ENCODE measurements around the gene NELL2.
"Not testable (repeated sequence)": the region's sequence is repeated elsewhere in the genome, so short reads cannot be mapped to it uniquely, and the experiment has no call there.

NELL2 gene

DNA sequence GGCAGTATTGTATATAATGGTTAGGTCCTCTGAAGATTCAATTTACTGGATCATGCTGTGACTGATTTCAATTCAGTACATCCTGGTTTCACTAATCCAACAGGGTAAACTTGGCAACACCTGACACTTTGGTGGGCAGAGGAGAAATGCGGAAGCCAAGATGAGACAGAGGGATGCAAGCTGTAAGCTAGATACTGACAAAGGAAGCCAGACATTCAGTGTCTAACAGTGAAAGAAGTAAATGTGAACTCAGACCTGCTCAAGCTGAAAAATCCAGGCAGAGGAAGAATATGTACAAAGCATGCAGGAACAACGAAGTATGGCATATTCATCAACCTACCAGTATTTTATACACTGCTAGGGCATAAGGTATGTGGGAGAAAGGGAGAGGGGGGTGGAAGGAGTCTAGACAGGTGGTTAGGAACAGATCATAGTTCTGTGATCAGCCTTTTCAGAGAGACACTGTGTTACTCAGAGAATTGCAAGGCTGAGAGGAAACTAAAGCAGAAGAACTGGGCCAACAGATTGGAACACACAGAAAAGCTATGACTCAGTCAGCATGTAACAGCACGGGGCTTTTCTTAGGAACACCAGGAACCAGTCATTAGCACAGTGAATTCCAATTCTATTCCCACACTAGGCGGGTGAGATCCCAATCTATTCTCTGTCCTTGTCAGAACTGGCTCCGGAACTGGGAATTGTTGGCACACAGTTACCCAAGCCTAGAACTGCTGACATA is 40.3 kb downstream of the NELL2 start:
- Mint-ChIP-seq H3K36me3 (no peaks in the 10 kb centered on the region), H3K27me3 (no peaks in the 10 kb centered on the region), H3K9me3 (no peaks in the 10 kb centered on the region), H3K4me3 (no peak overlapping the region), H3K4me1 (no peaks in the 10 kb centered on the region), H3K27ac (no peak overlapping the region)
- DNase-seq (no peak), ATAC-seq (replicated peaks) (no peak)

DNA sequence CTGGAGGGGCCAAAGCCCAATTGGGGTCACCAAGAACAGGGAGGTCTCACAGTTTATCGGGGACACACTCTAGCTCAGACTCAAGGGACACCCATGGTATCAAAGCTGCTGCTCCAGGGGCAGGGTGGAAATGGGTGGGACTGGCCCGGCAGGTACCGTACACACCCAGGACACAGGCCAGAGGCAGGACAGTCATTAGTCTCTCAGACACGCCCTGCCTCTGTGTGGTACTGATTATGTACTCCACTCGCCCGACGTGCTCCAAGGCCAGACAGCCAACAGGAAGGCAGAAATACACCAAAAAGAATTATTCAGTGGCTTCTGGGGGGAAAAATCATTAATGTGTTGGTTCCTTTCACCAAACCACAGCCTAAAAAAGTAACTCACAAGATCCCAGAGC is 41.1 kb downstream of the NELL2 start:
- H3K4me1 Mint-ChIP-seq; H3K4me3 Mint-ChIP-seq; DNase-seq; H3K36me3 Mint-ChIP-seq; H3K9me3 Mint-ChIP-seq; ATAC-seq (replicated peaks); H3K27me3 Mint-ChIP-seq; H3K27ac Mint-ChIP-seq: not testable (repeated sequence)

DNA sequence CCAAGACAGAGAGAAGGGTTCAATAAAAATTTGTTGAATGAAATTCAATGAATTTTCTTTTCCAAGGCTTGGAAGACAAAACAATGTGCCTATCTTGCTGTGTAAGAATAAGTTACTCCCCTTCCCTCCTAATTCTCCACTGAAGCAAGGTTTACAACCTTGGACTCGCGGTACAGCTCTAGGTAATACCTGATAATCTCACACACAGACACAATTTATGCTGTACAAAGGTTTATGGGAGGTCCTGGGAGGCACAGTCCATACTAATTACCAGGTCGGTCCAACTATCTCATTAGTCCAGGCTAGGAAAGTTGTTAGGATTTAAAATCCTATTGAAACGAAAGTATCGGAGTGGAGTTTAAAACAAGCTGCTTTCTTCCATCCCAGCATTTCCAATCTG is 42.6 kb downstream of the NELL2 start:
- Mint-ChIP-seq H3K4me3 (no peak overlapping the region), H3K4me1 (no peaks in the 10 kb centered on the region), H3K36me3 (no peaks in the 10 kb centered on the region), H3K9me3 (no peaks in the 10 kb centered on the region), H3K27me3 (no peaks in the 10 kb centered on the region), H3K27ac (no peak overlapping the region)
- DNase-seq: no peak
- no peak for ATAC-seq (replicated peaks)

DNA sequence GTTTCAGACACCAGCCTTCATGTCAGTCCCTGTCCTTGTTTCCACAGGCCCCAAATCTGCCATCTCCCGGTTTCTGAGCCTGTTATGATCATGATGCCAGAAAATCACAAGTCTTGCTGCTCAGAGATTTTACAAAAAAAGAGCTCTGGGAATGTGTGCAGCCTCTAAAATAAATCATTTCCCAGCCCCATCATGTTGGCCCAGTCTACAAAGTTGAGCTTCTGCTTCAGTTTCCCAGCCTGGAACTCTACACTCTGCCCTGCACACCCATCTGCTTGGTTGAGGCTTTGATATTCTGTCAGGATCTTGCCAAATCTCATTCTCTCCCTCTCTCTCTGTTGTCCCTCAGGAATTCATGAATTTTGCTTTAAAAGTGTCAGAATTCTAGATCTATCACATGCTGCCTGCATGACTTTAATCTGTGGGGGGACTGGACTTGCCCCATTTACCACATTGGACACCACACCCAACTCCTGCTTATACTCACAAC is 45.5 kb downstream of the NELL2 start:
- no peak for DNase-seq
- Mint-ChIP-seq H3K9me3 (peaks cover 0 to 4% of the 10 kb centered on the region in 2 donors), H3K4me1 (no peaks in the 10 kb centered on the region), H3K27me3 (peaks cover 0 to 6% of the 10 kb centered on the region in 2 donors), H3K4me3 (no peak overlapping the region), H3K36me3 (no peaks in the 10 kb centered on the region), H3K27ac (no peak overlapping the region)
- ATAC-seq (replicated peaks): no peak

DNA sequence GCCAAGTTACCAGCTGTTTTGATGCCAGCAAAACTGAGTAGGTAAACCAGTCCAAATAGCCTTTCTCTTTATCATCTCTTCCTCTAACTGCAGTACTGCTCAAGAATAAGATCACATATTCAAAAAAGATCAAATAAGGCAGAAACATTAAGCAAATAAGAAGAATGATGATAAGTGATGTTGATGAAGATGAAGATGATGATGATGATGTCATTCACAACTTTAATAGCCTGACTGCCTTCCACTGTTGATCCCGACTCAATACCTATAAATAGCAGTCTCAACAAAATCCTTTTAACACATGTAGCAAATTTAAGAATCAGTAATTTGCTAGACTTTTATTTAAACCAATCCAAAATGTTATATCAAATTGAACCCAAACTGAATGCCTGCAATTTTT is 47.1 kb downstream of the NELL2 start:
- Mint-ChIP-seq H3K4me3 (no peak overlapping the region), H3K27ac (no peak overlapping the region), H3K9me3 (peaks cover 0 to 5% of the 10 kb centered on the region in 2 donors), H3K4me1 (no peaks in the 10 kb centered on the region), H3K27me3 (peaks cover 0 to 6% of the 10 kb centered on the region in 2 donors), H3K36me3 (no peaks in the 10 kb centered on the region)
- no peak for ATAC-seq (replicated peaks)
- no peak for DNase-seq

DNA sequence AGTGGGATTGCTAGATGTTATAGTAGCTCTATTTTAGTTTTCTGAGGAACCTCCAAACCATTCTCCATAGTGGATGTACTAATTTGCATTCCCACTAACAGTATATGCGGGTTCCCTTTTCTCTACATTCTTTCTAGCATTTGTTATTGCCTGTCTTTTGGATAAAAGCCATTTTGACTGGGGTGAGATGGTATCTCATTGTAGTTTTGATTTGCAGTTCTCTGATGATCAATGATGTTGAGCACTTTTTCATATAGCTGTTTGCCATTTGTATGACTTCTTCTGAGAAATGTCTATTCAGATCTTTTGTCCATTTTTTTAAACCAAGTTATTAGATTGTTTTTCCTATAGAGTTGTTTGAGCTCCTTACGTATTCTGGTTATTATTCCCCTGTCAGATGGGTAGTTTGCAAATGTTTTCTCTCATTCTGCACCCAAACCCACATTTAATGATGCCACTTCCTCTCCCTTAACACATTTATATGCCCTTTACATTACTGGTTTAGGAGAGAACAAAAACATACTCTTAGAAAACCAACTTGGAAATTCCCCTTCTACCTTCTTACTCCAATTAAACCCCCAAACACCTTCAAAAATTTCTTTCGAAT is 48.2 kb downstream of the NELL2 start:
- DNase-seq (no peak), ATAC-seq (replicated peaks) (no peak)
- H3K27me3 Mint-ChIP-seq: peaks cover 0 to 6% of the 10 kb centered on the region in 2 donors
- no peak overlapping the region for H3K4me3 Mint-ChIP-seq
- no peak overlapping the region for H3K27ac Mint-ChIP-seq
- no peaks in the 10 kb centered on the region for H3K36me3 Mint-ChIP-seq
- no peaks in the 10 kb centered on the region for H3K4me1 Mint-ChIP-seq
- H3K9me3 Mint-ChIP-seq: peaks cover 0 to 5% of the 10 kb centered on the region in 2 donors

DNA sequence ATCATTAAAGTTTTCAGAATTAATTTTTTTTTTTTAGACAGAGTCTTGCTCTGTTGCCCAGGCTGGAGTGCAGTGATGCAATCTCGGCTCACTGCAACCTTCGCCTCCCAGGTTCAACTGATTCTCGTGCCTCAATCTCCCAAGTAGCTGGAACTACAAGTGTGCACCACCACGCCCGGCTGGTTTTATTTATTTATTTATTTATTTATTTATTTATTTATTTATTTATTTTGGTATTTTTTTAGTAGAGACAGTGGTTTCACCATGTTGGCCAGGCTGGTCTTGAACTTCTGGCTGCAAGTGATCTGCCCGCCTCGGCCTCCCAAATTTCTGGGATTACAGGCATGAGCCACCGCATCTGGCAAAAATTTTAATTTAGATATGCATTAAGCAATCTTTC is 54.4 kb downstream of the NELL2 start:
- H3K27ac Mint-ChIP-seq; H3K36me3 Mint-ChIP-seq; DNase-seq; H3K27me3 Mint-ChIP-seq; H3K4me1 Mint-ChIP-seq; H3K4me3 Mint-ChIP-seq; ATAC-seq (replicated peaks); H3K9me3 Mint-ChIP-seq: not testable (repeated sequence)

DNA sequence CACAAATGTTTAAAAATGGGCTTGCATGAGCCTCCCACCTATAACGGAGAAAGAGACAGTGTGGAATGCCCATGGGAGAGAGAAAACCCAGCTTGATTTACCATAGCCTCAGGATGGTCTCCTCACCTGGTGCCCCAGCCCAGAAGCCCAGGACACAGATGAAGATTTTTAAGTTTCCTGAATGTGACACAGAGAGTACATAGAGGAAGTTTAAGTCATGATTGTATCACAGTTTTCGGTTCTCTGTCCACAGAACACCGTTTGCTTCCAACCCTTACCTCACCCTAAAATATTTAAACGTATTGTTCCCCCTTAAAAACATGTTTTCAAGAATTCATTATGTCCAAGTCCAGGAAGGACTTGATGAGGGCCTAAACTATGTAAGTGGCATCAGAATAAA is 56.2 kb downstream of the NELL2 start:
- Mint-ChIP-seq H3K36me3 (no peaks in the 10 kb centered on the region), H3K27me3 (no peaks in the 10 kb centered on the region), H3K4me1 (no peaks in the 10 kb centered on the region), H3K4me3 (no peak overlapping the region), H3K27ac (no peak overlapping the region), H3K9me3 (peaks cover 0 to 2% of the 10 kb centered on the region in 2 donors)
- DNase-seq: no peak
- ATAC-seq (replicated peaks): no peak

DNA sequence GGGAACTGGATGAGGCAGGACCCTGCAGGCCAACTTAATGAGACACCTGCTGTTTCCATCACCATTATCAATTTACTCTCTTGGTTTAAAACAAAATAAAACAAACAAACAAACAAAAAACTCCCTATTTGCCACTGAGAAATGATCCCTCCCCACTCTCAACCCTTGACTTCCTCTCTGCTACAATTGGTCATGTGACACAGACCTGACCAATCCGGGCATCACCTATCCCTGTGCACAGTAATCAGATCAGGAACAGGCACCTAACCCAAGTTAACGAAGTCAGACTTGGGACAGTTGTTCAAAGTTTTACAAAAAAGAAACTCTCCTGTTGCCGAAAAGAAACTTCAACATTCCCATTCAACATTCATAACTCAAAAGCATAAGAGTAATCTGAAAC is 58.4 kb downstream of the NELL2 start:
- no peaks in the 10 kb centered on the region for H3K36me3 Mint-ChIP-seq
- H3K4me1 Mint-ChIP-seq: no peaks in the 10 kb centered on the region
- H3K9me3 Mint-ChIP-seq: peaks cover 0 to 1% of the 10 kb centered on the region in 2 donors
- no peak overlapping the region for H3K27ac Mint-ChIP-seq
- H3K4me3 Mint-ChIP-seq: no peak overlapping the region
- DNase-seq (no peak), ATAC-seq (replicated peaks) (no peak)
- no peaks in the 10 kb centered on the region for H3K27me3 Mint-ChIP-seq

DNA sequence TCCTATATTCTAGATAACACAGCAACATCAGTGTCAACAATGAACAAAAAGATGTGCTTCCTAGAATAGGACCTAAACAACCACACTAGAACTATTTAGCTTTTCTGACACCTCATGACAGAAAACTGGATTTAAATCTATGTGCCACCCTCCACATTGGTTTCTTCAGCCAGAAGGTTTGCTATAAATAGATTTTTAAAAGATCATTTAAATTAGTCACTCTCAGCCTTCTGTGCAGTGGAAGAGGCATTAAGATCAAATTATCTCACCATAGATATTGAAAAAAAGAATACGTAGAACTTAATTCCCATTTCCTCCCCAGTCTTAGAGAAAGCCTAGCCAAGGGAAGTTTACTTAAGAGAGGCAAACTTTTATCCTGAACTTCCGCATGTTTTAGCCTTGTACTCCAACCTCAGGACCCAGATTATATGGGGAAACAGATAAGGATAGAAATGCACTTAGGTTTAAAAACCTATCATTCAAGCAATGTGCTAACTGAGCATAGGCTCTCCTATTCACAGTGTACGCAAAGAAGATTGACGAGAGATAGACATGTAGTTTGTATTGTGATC is 59.6 kb downstream of the NELL2 start:
- ATAC-seq (replicated peaks): no peak
- DNase-seq: no peak
- no peak overlapping the region for H3K27ac Mint-ChIP-seq
- no peaks in the 10 kb centered on the region for H3K36me3 Mint-ChIP-seq
- no peak overlapping the region for H3K4me3 Mint-ChIP-seq
- H3K4me1 Mint-ChIP-seq: no peaks in the 10 kb centered on the region
- peaks cover 0 to 1% of the 10 kb centered on the region in 2 donors for H3K9me3 Mint-ChIP-seq
- no peaks in the 10 kb centered on the region for H3K27me3 Mint-ChIP-seq

DNA sequence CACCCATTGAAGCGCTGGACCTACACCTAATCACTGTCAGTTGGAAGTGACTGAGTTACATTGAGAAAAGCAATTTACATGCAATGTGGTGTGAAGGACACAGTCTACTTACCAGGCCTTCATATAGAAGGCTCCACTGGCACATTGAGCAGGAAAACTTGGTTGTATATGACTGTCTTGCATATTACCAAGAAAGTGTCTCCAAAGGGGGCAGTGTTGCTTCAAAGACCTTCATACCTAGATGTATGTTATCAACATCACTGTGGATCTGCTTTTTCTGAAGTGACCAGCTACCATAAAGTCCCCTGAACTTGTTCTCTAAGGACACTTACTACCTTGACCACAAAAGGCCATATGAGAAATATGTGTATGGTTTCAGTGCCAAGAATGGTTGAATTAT is 64.1 kb downstream of the NELL2 start:
- DNase-seq (no peak), ATAC-seq (replicated peaks) (peak; percentile 19 to 51)
- H3K27ac Mint-ChIP-seq: no peak overlapping the region
- H3K9me3 Mint-ChIP-seq: peaks cover 0 to 1% of the 10 kb centered on the region in 2 donors
- no peaks in the 10 kb centered on the region for H3K36me3 Mint-ChIP-seq
- H3K27me3 Mint-ChIP-seq: peaks cover 0 to 5% of the 10 kb centered on the region in 2 donors
- H3K4me1 Mint-ChIP-seq: no peaks in the 10 kb centered on the region
- no peak overlapping the region for H3K4me3 Mint-ChIP-seq

DNA sequence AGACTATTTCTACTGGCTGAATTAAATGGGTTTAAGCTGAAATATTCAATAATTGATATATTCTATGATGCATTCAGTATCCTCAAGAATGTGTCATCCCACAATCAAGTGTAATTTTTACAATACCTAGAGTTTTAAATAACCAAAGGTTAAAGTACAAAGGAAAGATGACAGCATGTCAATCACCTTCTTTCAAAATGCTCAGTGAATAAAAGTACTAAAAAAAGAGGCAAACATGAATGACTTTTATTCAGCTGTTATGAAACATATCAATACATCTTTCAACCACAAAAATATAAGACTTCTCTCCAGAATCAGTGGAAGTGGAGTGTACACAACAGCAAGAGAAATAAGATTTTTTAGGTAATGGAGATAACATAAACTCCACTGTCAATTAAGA is 72.0 kb downstream of the NELL2 start:
- ATAC-seq (replicated peaks): no peak
- Mint-ChIP-seq H3K36me3 (no peaks in the 10 kb centered on the region), H3K9me3 (no peaks in the 10 kb centered on the region), H3K27me3 (no peaks in the 10 kb centered on the region), H3K27ac (no peak overlapping the region), H3K4me3 (no peak overlapping the region), H3K4me1 (no peaks in the 10 kb centered on the region)
- no peak for DNase-seq

DNA sequence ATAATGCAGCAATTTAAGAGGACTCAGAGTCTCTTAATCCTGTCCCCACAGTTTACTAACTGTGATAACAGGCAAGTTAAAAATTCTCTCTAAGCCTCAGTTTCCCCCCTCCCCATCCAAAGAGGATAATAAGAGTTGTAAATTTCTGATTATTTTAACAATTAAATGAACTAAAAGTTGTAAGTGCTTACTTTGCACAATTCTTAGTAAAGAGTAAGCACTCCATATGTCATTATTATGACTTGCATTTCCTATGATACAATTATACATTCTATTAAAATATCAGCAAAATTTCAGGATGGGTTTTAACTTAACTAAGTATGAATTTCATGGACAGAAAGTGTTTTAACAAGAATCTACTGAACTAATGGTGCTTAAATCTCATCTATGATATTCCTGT is 80.1 kb downstream of the NELL2 start:
- ATAC-seq (replicated peaks): no peak
- H3K9me3 Mint-ChIP-seq: peaks cover 3 to 6% of the 10 kb centered on the region in 2 donors
- H3K4me3 Mint-ChIP-seq: no peak overlapping the region
- no peak overlapping the region for H3K27ac Mint-ChIP-seq
- no peak for DNase-seq
- H3K27me3 Mint-ChIP-seq: no peaks in the 10 kb centered on the region
- no peaks in the 10 kb centered on the region for H3K36me3 Mint-ChIP-seq
- no peaks in the 10 kb centered on the region for H3K4me1 Mint-ChIP-seq

DNA sequence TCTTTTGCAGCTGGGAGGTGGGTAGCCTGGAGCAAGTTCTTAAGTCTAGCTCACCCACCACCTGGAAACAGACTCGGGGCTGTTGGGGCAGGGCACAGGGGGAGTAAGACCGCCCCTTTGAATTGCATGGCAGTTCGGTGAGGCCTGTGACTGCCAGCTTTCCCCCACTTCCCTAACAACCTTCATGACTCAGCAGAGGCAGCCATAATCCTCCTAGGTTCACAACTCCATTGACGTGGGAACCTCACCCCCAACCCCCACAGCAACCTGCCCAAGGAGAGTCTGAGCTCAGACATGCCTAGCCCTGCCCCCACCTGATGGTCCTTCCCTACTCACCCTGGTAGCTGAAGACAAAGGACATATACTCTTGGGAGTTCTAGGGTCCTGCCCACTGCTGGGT is 87.4 kb downstream of the NELL2 start:
- no peaks in the 10 kb centered on the region for H3K27me3 Mint-ChIP-seq
- no peak overlapping the region for H3K4me3 Mint-ChIP-seq
- no peaks in the 10 kb centered on the region for H3K4me1 Mint-ChIP-seq
- no peak for DNase-seq
- H3K27ac Mint-ChIP-seq: no peak overlapping the region
- H3K9me3 Mint-ChIP-seq: peaks cover 9 to 10% of the 10 kb centered on the region in 2 donors
- ATAC-seq (replicated peaks): no peak
- no peaks in the 10 kb centered on the region for H3K36me3 Mint-ChIP-seq

DNA sequence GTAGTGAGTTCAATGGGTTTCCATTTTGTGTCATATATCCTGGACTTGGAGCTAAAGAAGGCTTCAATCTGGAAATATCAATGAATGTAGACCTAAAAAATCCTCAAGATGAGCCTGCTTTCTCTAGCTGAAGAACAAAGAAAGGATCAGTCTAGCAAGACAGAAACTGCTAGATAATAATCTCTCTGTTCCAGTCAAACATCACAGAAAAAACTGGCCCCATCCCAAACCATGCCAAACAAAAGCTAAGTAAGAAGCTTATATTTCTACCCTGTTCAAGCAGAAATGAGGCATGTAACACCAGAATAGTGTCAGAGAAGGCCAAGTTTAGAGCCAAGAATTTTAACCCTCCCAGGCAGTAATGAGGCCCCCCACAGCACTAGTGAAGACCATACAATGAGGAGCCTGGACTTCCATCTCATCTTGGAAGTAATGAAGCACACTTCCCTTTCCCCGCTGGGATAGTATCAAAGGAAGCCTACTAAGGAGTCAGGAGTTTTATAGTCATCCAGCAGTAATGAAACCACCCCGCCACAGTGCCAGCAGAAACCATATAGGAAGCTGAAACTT is 95.8 kb downstream of the NELL2 start:
- no peaks in the 10 kb centered on the region for H3K27me3 Mint-ChIP-seq
- peaks cover 4 to 7% of the 10 kb centered on the region in 2 donors for H3K9me3 Mint-ChIP-seq
- ATAC-seq (replicated peaks) (no peak), DNase-seq (no peak)
- H3K36me3 Mint-ChIP-seq: no peaks in the 10 kb centered on the region
- H3K27ac Mint-ChIP-seq: no peak overlapping the region
- no peak overlapping the region for H3K4me3 Mint-ChIP-seq
- no peaks in the 10 kb centered on the region for H3K4me1 Mint-ChIP-seq
